Measurements from ENCODE around the gene ARHGEF26.

DNA sequence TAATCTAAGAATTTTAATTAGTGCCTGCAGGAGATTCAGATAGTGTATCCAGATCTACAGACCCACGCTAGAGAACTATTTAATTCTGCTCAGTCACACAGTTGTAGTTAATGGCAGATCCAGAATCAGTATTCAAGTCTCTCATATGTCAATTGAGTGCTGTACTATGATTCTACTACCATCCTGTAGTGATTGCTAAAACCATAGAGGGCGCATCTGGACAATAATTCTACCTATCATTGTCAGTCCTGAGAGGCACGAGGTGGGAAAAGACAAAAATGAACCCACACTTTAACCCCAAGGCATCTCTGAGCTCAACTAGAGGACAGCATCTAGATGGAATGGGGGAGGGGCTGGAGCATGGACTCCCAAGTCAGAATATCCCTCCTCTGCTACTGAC, 180.4 kb downstream of the ARHGEF26 start:
- TF ChIP-seq POLR2A (IDR thresholded peaks at IDR 0.05), result no peak
- TF ChIP-seq, protein P1, sequence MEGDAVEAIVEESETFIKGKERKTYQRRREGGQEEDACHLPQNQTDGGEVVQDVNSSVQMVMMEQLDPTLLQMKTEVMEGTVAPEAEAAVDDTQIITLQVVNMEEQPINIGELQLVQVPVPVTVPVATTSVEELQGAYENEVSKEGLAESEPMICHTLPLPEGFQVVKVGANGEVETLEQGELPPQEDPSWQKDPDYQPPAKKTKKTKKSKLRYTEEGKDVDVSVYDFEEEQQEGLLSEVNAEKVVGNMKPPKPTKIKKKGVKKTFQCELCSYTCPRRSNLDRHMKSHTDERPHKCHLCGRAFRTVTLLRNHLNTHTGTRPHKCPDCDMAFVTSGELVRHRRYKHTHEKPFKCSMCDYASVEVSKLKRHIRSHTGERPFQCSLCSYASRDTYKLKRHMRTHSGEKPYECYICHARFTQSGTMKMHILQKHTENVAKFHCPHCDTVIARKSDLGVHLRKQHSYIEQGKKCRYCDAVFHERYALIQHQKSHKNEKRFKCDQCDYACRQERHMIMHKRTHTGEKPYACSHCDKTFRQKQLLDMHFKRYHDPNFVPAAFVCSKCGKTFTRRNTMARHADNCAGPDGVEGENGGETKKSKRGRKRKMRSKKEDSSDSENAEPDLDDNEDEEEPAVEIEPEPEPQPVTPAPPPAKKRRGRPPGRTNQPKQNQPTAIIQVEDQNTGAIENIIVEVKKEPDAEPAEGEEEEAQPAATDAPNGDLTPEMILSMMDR (IDR thresholded peaks at IDR 0.05), result no peak
